HepG2 (cell line): ENCODE data around the gene TMEM95. TPM values are rescaled to one million over a fixed set of nuclear protein-coding genes. Genes with fewer than 3 reads are reported as not detected.

Source experiments
- AHDC1 ChIP-seq: sonication (generic); formaldehyde crosslinking; IDR thresholded peaks from 2 replicates; pipeline ENCODE4 v1.5.1; 2020; ENCODE audit warnings: mild to moderate bottlenecking, missing genetic modification reagents, borderline replicate concordance
- ASH2L ChIP-seq: fragments of 300-600, 200-600 bp; sonication (generic); IDR thresholded peaks from 2 replicates; pipeline ENCODE4 v1.7.0; 2017; ENCODE audit warnings: low read depth, mild to moderate bottlenecking, moderate library complexity, mixed read lengths, low read length; ENCODE audit not compliant: insufficient read length
- ATF2 ChIP-seq: sonication (generic); formaldehyde crosslinking; IDR thresholded peaks from 2 replicates; pipeline ENCODE4 v1.4.0; 2020; ENCODE audit warnings: missing genetic modification reagents
- ISX ChIP-seq: sonication (generic); formaldehyde crosslinking; conservative IDR thresholded peaks from 2 replicates; pipeline ENCODE4 v1.5.0; 2020; ENCODE audit warnings: missing genetic modification reagents
- POGK ChIP-seq: sonication (generic); formaldehyde crosslinking; conservative IDR thresholded peaks from 2 replicates; pipeline ENCODE4 v1.8.0; 2022; ENCODE audit warnings: mild to moderate bottlenecking, moderate library complexity, missing genetic modification reagents
- PREB ChIP-seq: sonication (generic); formaldehyde crosslinking; IDR thresholded peaks from 2 replicates; pipeline ENCODE4 v1.4.0; 2020; ENCODE audit warnings: missing genetic modification reagents
- SRSF1 ChIP-seq: fragments of 200-400 bp; formaldehyde crosslinking; optimal IDR thresholded peaks from 2 replicates; pipeline ENCODE3; 2017; ENCODE audit warnings: mild to moderate bottlenecking, low read depth, low read length, moderate library complexity
- TBP ChIP-seq: sonication (generic); formaldehyde crosslinking; IDR thresholded peaks from 2 replicates; pipeline ENCODE4 v1.5.0; 2020; ENCODE audit warnings: missing genetic modification reagents
- WIZ ChIP-seq: sonication (generic); formaldehyde crosslinking; IDR thresholded peaks from 2 replicates; pipeline ENCODE4 v1.5.1; 2020; ENCODE audit warnings: mild to moderate bottlenecking, missing genetic modification reagents
- ZFAT ChIP-seq: sonication (generic); formaldehyde crosslinking; conservative IDR thresholded peaks from 2 replicates; pipeline ENCODE4 v1.8.1; 2023; ENCODE audit warnings: missing genetic modification reagents, inconsistent platforms
- ZNF280B ChIP-seq: sonication (generic); formaldehyde crosslinking; IDR thresholded peaks from 2 replicates; pipeline ENCODE4 v1.5.0; 2020; ENCODE audit warnings: missing genetic modification reagents, mild to moderate bottlenecking, borderline replicate concordance
- ZNF343 ChIP-seq: sonication (generic); formaldehyde crosslinking; IDR thresholded peaks from 2 replicates; pipeline ENCODE4 v1.4.0; 2020; ENCODE audit warnings: mild to moderate bottlenecking, missing genetic modification reagents
- ZNF431 ChIP-seq: sonication (generic); formaldehyde crosslinking; IDR thresholded peaks from 2 replicates; pipeline ENCODE4 v1.9.0; 2022; ENCODE audit warnings: missing genetic modification reagents, low read depth, mild to moderate bottlenecking, borderline replicate concordance
- ZNF530 ChIP-seq: sonication (generic); formaldehyde crosslinking; IDR thresholded peaks from 2 replicates; pipeline ENCODE4 v1.5.0; 2020; ENCODE audit warnings: low read depth, mild to moderate bottlenecking, missing genetic modification reagents
- ZNF572 ChIP-seq: sonication (generic); formaldehyde crosslinking; IDR thresholded peaks from 2 replicates; pipeline ENCODE4 v1.5.1; 2020; ENCODE audit warnings: mild to moderate bottlenecking, missing genetic modification reagents
- ZNF616 ChIP-seq: sonication (generic); formaldehyde crosslinking; IDR thresholded peaks from 2 replicates; pipeline ENCODE4 v1.5.0; 2020; ENCODE audit warnings: low read depth, mild to moderate bottlenecking, missing genetic modification reagents
- ZNF629 ChIP-seq: sonication (generic); formaldehyde crosslinking; conservative IDR thresholded peaks from 2 replicates; pipeline ENCODE4 v1.5.0; 2020; ENCODE audit warnings: missing genetic modification reagents
- polyA plus RNA-seq, 8 experiments: library from polyadenylated mRNA; depleted of rRNA in 3 of 8; stranded (reverse) in 7 of 8; unstranded in 1 of 8; fragments of >200 nt; fragmentation: Illumina TruSeq in 4 of 8; extraction: Trizol in 4 of 8; gene quantifications; 2 replicates each; pipeline versions ENCODE4 v1.2.1 to v1.2.3, GENCODE V29; 2011 to 2016; ENCODE audit warnings: low read depth in 4 of 8, missing spikeins in 1 of 8, mixed read lengths in 1 of 8; ENCODE audit not compliant: insufficient read depth in 1 of 8
- total RNA-seq, 5 experiments: library from RNA; depleted of rRNA; stranded (reverse); fragments of >200 nt; fragmentation: Illumina TruSeq; extraction: Trizol; gene quantifications; 2 replicates each; pipeline ENCODE4 v1.2.3, GENCODE V29; 2016; ENCODE audit warnings: low read depth in 1 of 5

The TMEM95 gene
- total and polyA plus RNA-seq, 2 of the 13 experiments (the other 11 are each of a cell fraction or from before 2014, with no cell fraction given) = not detected

GRCh38 chr17:7403977-7404736, 49.2 kb downstream of the TMEM95 start, which contains the start of gene TMEM256 (continued):
- TF ChIP-seq PREB (CRISPR knock-in tag) (no peak), ZNF343 (no peak), SRSF1 (peak; percentile 22), POGK (no peak), ISX (peak; percentile 77; the same call in 1 of the 2 replicates), ZFAT (CRISPR knock-in tag) (no peak), ZNF530 (no peak), ZNF280B (CRISPR knock-in tag) (no peak), ZNF616 (CRISPR knock-in tag) (no peak), WIZ (no peak), ASH2L (peak; percentile 52), ZNF572 (0 out of 2 replicates have a peak, but pooled peaks have one; percentile 52), ZNF431 (CRISPR knock-in tag) (no peak), ATF2 (CRISPR knock-in tag) (0 out of 2 replicates have a peak, but pooled peaks have one; percentile 14), TBP (no peak), AHDC1 (no peak; the same call in 1 of the 2 replicates), ZNF629 (CRISPR knock-in tag) (no peak)
